ENCODE data around the gene MARCHF10. TPM values are rescaled to one million over a fixed set of nuclear protein-coding genes. Genes with fewer than 3 reads are reported as not detected.

MARCHF10 gene
- not detected in 2 replicates for total RNA-seq

GRCh38 chr17:62807812-62808575 lies at the start of gene MARCHF10:
MARCHF10 (minus strand) TSS chr17:62808314; CDS start chr17:62801735, 6,579 bp downstream.

Other genes starting within 250 kb of the MARCHF10 start
- gene MRC2, start 180.6 kb downstream of the MARCHF10 start, total RNA-seq = 311 and 587 TPM in 2 replicates
- gene TANC2, start 157.9 kb upstream of the MARCHF10 start, total RNA-seq = 30.1 and 46.0 TPM in 2 replicates